ENCODE data around the gene PRKG1. TPM values are rescaled to one million over a fixed set of nuclear protein-coding genes. Genes with fewer than 3 reads are reported as not detected.

PRKG1 gene
- polyA plus RNA-seq, 1 donor from 2014 or later, result 0.36 TPM

DNA sequence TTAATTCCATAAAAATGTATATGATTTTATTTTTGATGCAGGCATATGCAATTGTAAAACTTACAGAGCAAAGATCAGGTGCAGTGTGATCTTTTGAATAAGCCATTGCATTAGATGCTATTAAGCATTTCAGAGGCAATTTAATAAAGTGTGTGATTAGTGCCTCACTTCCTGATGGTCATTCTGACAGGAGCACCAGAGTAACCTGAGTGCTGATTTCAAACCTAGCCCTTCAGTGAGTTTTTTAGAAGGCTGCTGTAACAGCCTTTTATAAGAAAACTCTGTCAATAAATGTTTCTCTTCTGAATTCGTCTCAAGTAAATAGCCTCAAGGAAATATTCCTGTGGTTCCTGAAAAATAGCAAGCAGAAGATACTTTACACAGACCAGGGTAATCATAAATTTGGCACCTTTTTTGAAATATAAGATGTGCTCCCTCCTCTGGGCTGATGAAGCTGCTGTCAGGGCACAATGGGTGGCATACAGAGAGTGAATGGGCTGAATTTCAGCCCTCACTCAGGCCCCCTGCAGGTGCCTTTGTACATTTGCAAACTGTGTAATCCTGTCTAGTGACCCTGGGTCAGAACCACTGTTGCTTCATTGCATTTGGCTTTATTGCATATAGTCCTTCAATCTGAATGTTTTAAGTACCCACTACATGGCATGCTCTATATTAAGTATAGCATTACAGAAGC lies 818.8 kb downstream of the PRKG1 start:
- H3K27me3 Mint-ChIP-seq, result no peaks in the 10 kb centered on the region
- H3K4me1 Mint-ChIP-seq, result no peaks in the 10 kb centered on the region
- no peak overlapping the region for H3K27ac Mint-ChIP-seq
- no peaks in the 10 kb centered on the region for H3K9me3 Mint-ChIP-seq
- H3K4me3 Mint-ChIP-seq, result no peak overlapping the region
- no peaks in the 10 kb centered on the region for H3K36me3 Mint-ChIP-seq

GRCh38 chr10:51894771-51895578 lies 820.7 kb downstream of the PRKG1 start:
- Mint-ChIP-seq H3K27ac (no peak overlapping the region), H3K4me3 (no peak overlapping the region), H3K36me3 (no peaks in the 10 kb centered on the region), H3K27me3 (no peaks in the 10 kb centered on the region), H3K9me3 (no peaks in the 10 kb centered on the region), H3K4me1 (no peaks in the 10 kb centered on the region)

DNA sequence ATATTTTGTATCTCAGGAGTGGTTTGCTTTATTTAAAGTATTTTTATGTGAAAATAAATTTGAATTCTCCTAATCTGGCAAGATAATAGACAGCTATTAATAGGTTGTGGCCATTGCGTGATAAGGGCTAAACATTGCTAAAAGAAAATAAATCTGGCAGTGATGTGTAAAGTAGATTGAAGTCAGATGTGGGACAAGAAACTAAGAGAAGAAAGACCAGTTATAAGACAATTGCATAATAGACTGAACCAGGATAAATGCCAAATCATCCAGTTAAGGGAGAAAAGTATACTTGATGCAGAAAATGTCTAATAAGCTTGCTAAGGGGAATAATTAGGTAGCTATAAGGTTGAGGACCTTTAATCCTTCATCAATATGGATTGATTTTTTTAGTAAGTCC lies 822.6 kb downstream of the PRKG1 start:
- Mint-ChIP-seq H3K4me1 (no peaks in the 10 kb centered on the region), H3K4me3 (no peak overlapping the region), H3K27ac (no peak overlapping the region), H3K27me3 (no peaks in the 10 kb centered on the region), H3K9me3 (no peaks in the 10 kb centered on the region), H3K36me3 (no peaks in the 10 kb centered on the region)

- no peaks in the 10 kb centered on the region for H3K4me1 Mint-ChIP-seq
- H3K27ac Mint-ChIP-seq, result no peak overlapping the region
- H3K36me3 Mint-ChIP-seq, result no peaks in the 10 kb centered on the region
Measured at GRCh38 chr10:51897560-51897959, 823.3 kb downstream of the PRKG1 start.

GRCh38 chr10:51900180-51900579 lies 825.9 kb downstream of the PRKG1 start:
- H3K36me3 Mint-ChIP-seq, result no peaks in the 10 kb centered on the region
- no peaks in the 10 kb centered on the region for H3K9me3 Mint-ChIP-seq
- no peak overlapping the region for H3K4me3 Mint-ChIP-seq
- H3K4me1 Mint-ChIP-seq, result no peaks in the 10 kb centered on the region
- H3K27me3 Mint-ChIP-seq, result no peaks in the 10 kb centered on the region
- H3K27ac Mint-ChIP-seq, result no peak overlapping the region

More at GRCh38 chr10:51897560-51897959, 823.3 kb downstream of the PRKG1 start:
- Mint-ChIP-seq H3K9me3 (no peaks in the 10 kb centered on the region), H3K27me3 (no peaks in the 10 kb centered on the region), H3K4me3 (no peak overlapping the region)

GRCh38 chr10:51903675-51904074 lies 829.4 kb downstream of the PRKG1 start:
- peaks cover 2% of the 10 kb centered on the region for H3K36me3 Mint-ChIP-seq
- no peaks in the 10 kb centered on the region for H3K4me1 Mint-ChIP-seq
- peaks cover 1% of the 10 kb centered on the region for H3K27me3 Mint-ChIP-seq
- H3K9me3 Mint-ChIP-seq, result no peaks in the 10 kb centered on the region
- no peak overlapping the region for H3K27ac Mint-ChIP-seq
- no peak overlapping the region for H3K4me3 Mint-ChIP-seq

DNA sequence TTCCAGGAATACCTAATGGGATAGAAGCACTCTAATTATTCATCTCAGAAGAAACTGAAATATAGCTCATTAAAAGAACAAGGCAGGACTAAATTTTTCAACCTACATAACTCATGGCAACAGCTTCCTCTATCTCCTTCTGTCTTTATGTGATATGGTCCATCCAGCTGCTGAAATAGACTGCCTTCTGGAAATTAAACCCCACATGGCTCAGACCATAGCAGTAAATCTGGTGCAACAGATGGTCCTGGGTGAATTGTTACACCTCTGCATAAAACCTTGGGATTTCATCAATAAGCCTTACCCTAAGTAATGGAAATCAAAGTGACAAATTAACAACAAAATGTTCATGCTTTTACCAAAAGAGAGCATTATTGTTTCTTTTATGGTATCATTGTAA lies 830.7 kb downstream of the PRKG1 start:
- no peak overlapping the region for H3K27ac Mint-ChIP-seq
- H3K36me3 Mint-ChIP-seq, result peaks cover 2% of the 10 kb centered on the region
- peaks cover 4% of the 10 kb centered on the region for H3K27me3 Mint-ChIP-seq
- H3K9me3 Mint-ChIP-seq, result no peaks in the 10 kb centered on the region
- no peaks in the 10 kb centered on the region for H3K4me1 Mint-ChIP-seq
- H3K4me3 Mint-ChIP-seq, result no peak overlapping the region

GRCh38 chr10:51907361-51907760 lies 833.1 kb downstream of the PRKG1 start:
- Mint-ChIP-seq H3K27ac (no peak overlapping the region), H3K4me1 (no peaks in the 10 kb centered on the region), H3K4me3 (no peak overlapping the region), H3K27me3 (peaks cover 4% of the 10 kb centered on the region), H3K36me3 (peaks cover 2% of the 10 kb centered on the region), H3K9me3 (no peaks in the 10 kb centered on the region)

DNA sequence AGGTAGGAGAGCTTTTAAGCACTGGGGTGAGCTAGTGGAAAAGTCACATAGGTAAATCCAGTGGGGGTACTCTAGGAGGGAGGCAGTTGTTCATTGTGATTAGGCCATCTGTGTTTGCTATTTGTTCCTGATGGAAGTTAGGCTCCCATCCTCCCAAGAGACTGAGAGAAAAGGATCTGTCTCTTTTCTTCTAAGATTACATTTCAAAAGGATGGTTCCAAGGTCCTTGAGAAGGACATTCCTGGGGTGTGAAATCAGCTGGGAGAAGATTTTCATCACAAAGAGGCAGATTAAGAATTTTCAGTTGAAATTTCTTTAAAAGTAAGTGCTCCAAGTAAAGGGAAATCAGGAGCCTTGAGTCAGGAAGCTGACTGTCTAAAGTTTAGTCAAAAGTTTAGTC lies 835.9 kb downstream of the PRKG1 start:
- Mint-ChIP-seq H3K27ac (no peak overlapping the region), H3K27me3 (peaks cover 4% of the 10 kb centered on the region), H3K36me3 (peaks cover 2% of the 10 kb centered on the region), H3K4me3 (no peak overlapping the region), H3K4me1 (no peaks in the 10 kb centered on the region), H3K9me3 (no peaks in the 10 kb centered on the region)

GRCh38 chr10:51910596-51910995 lies 836.3 kb downstream of the PRKG1 start:
- no peaks in the 10 kb centered on the region for H3K4me1 Mint-ChIP-seq

DNA sequence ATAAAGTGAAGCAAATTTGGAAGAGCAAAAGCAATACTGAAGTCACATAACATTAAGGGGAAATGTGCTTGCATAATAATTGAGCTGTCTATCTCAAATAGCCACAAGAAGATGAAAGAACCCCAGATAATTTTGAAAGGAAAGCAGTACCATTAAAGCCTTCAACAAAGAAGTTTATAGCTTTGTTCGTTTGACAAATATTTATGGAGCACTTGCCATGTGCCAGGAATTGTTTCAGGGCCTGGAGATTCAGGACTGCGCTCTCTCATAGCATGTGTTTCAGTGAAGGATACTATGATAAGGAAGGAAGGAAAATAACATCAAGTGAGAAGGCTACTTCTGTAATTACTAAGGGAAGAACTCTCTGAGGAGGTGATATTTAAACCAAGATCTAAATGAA lies 837.4 kb downstream of the PRKG1 start:
- no peaks in the 10 kb centered on the region for H3K9me3 Mint-ChIP-seq
- peaks cover 2% of the 10 kb centered on the region for H3K36me3 Mint-ChIP-seq
- no peak overlapping the region for H3K4me3 Mint-ChIP-seq
- H3K27ac Mint-ChIP-seq, result no peak overlapping the region
- H3K4me1 Mint-ChIP-seq, result no peaks in the 10 kb centered on the region
- H3K27me3 Mint-ChIP-seq, result peaks cover 3% of the 10 kb centered on the region

More at GRCh38 chr10:51910596-51910995, 836.3 kb downstream of the PRKG1 start:
- peaks cover 2% of the 10 kb centered on the region for H3K36me3 Mint-ChIP-seq
- H3K27me3 Mint-ChIP-seq, result peaks cover 4% of the 10 kb centered on the region
- H3K9me3 Mint-ChIP-seq, result no peaks in the 10 kb centered on the region
- H3K27ac Mint-ChIP-seq, result no peak overlapping the region
- H3K4me3 Mint-ChIP-seq, result no peak overlapping the region

GRCh38 chr10:51915031-51915542 lies 840.8 kb downstream of the PRKG1 start:
- Mint-ChIP-seq H3K4me3 (no peak overlapping the region), H3K27me3 (no peaks in the 10 kb centered on the region), H3K27ac (no peak overlapping the region), H3K36me3 (no peaks in the 10 kb centered on the region), H3K4me1 (no peaks in the 10 kb centered on the region), H3K9me3 (no peaks in the 10 kb centered on the region)

DNA sequence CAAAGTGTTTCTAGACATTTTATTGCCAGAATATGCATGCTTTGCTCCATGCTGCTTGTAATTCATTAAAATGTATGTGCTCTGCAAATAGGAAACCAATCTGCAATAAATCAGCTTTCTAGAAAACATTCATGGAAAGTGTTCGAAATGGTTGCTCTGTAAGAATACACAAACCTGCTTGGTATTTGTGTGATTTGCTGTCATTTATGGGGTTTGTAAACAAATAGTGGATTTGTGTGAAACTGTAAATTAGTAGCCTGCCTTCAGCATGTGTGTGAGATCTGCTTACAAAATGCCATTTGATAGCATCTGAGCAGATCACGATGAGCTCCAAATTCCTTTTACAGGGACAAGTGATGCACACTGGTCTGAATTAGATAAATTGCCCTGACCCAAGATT lies 844.2 kb downstream of the PRKG1 start:
- Mint-ChIP-seq H3K4me1 (no peaks in the 10 kb centered on the region), H3K27me3 (no peaks in the 10 kb centered on the region), H3K36me3 (no peaks in the 10 kb centered on the region)

DNA sequence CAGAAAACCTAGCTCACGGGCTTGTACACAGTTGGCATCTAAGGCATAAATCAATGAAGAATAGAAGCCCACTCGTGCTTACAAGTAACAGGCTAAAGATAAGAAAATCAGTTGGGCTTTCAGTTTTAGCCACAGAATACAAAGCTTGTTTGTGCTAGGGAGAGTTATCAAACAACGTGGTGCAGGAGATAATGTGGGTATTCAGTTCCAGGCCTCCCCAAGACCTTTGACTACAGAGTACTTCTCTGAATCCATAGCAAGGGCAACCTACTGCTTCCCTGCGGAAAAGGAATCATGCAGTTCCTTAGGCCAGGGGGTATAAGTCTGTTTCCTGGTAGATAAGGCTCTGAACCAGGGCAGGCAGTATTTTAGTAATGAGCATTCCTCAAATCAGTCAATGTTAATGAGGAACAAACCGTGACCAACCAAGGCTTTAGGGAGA lies 844.6 kb downstream of the PRKG1 start:
- Mint-ChIP-seq H3K27ac (no peak overlapping the region), H3K9me3 (no peaks in the 10 kb centered on the region), H3K27me3 (no peaks in the 10 kb centered on the region), H3K4me1 (no peaks in the 10 kb centered on the region), H3K4me3 (no peak overlapping the region), H3K36me3 (no peaks in the 10 kb centered on the region)

More for the DNA sequence above, 844.2 kb downstream of the PRKG1 start:
- H3K27ac Mint-ChIP-seq, result no peak overlapping the region
- H3K9me3 Mint-ChIP-seq, result no peaks in the 10 kb centered on the region
- no peak overlapping the region for H3K4me3 Mint-ChIP-seq

- Mint-ChIP-seq H3K36me3 (no peaks in the 10 kb centered on the region), H3K27ac (no peak overlapping the region), H3K4me1 (no peaks in the 10 kb centered on the region), H3K27me3 (no peaks in the 10 kb centered on the region), H3K4me3 (no peak overlapping the region), H3K9me3 (peaks cover 0 to 2% (median 0%) of the 10 kb centered on the region in 3 donors)
Measured at GRCh38 chr10:51920672-51921071, 846.4 kb downstream of the PRKG1 start.

All from IgD-negative memory B cell (primary cell).